IPS DF 19.7 (cell line): ENCODE measurements around the gene PLCH2.

Experiments used
- DNase-seq: peaks from one replicate; pipeline ENCODE4 v3.0.0-alpha.2; 2013; ENCODE audit warnings: low read depth, low spot score

The PLCH2 gene

GRCh38 chr1:2462819-2463218 is 13.3 kb upstream of the PLCH2 start:
- DNase-seq: no peak

DNA sequence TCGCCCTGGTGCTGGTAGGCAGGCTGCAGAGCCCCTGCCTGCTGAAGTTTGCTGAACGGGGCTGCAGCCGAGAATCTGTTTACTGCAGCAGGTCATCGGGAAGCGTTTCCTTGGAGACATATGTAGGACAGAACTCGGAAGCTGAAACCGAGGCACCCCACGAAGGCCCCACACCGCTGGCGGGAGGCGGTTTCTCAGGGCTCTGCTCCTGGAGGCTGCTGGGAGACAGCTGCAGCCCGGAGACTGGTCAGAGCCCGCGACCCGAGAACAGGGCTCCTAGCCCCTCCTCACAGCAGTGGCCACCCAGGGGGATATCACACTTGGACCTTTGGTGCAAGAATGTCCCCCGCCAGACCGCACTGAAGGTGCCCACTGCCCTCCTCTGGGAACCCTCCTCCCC is 12.7 kb upstream of the PLCH2 start:
- DNase-seq: no peak

DNA sequence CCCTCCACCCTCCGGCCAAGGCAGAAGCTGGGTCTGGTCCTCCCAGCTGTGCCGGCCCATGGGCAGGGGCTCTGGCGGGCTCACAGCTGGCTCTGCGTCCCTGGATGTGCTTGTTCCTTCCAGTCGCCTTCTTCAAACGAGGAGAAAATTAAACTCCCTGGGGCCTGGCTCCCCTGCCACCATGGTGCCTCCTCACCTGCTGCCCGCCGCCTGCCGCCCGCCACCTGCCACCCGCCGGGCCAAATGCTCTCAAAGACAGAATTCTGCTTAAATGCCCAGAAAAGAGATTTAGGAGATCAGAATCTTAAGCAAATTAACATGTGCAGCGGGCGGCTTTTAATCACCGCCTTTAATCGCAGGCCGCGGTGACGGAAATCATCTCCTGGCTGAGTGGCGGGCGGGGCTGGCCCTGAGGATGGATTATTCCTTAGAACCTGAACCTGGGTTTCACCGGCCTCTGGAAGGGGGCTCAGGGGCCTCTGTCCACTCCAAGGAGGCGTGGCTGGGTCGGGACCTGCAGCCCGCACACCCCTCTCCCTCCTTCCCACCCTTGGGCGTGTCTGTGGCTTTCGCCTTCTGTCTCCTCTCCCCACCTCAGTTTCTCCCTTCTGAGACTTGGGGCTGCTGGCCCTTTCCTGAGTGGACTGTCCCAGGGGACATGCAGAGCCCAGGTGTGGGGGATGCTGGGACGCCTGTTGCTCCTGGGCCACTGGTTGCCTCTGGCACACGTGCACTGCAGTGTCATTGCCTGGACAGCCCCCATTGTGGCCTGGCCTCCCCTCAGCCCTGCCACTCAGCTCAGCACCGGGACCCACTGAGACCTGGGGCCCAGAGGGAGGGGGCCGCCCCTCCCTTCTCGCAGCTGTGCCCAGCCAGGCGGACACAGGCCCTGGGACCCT is 10.5 kb upstream of the PLCH2 start:
- no peak for DNase-seq

- no peak for DNase-seq
Observed at GRCh38 chr1:2466270-2466665, 9.8 kb upstream of the PLCH2 start.

- no peak for DNase-seq
Observed at GRCh38 chr1:2466958-2467554, 9.0 kb upstream of the PLCH2 start.

DNA sequence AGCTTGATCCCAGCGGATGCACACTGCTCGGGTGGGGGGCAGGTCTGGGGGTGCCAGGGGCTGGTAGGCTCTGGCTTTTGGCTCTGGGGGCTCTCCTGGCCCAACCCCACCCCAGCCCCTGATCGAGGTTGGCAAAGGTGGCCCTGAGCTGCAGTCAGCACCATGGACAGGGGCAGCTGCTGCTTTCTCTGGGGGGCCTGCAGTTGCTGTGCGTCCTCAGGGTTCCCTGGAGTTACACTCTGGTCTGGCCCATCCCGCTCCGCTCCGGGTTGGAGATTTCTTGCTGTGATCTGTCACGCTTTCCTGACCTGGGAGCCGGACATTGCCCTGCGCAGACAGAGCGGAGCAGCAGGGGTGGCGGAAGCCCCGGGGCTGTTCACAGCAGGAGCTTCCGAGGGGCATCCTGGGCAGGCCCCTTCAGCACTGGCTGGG is 8.0 kb upstream of the PLCH2 start:
- DNase-seq: no peak

DNA sequence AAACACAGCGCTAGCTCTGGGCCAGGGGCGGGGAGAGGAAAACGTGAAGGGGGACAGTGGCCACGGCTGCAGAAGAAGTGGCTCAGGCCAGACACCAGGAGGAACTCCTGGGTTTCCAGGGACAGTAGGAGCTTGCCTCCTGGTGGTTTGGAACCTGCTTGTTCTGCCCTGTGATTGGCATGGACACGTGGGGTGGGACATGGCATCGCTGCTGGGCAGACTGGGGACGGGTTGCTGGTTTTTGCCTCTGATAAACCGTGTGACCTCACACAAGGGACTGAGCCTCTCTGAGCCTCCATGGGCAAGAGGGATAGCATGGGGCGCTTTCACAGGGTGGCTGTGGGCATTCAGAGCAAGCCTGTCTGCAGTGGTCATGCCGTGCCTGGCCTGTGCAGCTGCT is 7.5 kb upstream of the PLCH2 start:
- no peak for DNase-seq

DNA sequence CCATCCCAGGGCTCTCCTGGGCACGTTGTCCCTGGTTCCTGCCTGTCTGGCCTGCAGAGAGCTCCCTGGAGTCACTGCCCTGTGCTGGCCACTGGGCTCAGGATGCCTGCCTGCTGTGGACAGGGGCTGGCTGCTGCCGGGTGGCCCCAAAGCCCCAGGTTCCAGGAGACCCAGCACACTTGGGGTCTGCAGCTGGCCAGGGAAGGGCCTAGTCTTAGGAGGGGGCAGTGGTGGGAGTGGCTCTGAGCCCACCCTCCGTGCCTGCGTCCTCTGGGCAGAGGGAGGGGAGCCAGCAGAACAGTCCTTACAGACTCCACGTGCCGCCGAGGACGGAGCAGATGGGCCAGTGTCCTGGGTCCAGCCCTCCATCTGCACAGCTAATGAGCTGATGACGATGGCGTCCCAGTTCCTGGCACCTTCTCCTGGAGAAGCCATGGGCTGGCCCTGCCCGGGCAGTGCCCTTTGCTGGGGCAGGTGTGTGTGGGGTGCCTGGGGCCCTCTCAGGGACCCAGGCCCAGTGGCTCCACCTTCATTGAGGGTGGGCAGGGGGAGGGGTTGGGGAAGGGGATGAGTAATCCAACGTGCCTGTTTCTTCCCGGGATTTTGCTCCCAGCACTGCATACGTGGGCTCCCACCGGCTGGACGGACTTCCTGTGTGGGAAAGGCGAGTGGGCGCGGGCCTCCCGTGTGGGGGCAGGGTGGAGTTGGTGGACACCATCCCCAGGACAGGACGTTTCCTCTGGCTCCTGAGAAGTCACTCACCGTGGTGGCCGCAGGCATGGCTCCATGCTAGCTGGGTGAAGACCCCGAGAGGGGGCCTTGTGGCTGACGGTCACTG is 6.8 kb upstream of the PLCH2 start:
- DNase-seq: no peak

DNA sequence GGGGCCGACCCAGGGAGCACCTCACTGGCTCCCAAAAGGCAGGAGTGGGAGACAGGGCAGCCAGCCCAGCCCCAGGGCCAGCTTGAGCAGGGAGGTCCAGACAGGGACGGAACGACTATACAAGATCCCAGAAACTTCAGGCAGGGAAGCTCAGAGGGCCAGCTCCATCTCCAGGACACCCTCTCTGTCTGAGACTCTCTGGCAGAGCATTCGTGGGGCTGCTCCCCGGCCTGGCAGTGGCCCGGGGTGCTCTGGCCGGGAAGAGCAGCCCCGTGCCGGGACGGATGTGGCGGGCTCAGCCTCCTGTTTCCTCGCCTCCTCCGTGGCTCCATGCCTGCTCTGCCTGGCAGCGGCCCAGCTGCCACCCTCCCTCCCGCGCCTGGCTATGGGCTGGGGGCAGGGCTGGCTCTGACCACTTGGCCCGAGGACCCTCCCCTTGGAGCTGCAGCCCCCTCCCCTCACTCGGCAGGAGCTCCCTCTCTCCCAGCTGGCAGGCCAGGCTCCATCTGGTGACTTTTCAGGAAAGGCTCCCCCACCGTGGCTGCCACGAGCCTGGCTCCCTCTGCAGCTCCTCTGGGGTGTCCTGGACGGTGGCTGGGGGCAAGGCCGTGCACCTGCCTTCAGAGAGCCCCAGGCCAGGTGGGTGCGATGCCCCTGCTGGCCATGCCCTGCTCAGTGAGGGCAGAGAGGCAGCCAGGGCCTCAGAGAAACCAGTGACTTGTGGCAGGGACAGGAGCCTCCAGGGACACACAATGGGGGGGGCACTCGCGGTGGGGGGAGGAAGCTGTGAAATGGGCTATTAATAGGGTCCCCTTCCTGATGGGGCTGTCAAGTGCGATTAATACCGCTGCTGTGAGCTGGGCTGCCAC is 5.6 kb upstream of the PLCH2 start:
- DNase-seq: no peak

- DNase-seq: no peak
Observed at GRCh38 chr1:2471159-2471471, 5.0 kb upstream of the PLCH2 start.

DNA sequence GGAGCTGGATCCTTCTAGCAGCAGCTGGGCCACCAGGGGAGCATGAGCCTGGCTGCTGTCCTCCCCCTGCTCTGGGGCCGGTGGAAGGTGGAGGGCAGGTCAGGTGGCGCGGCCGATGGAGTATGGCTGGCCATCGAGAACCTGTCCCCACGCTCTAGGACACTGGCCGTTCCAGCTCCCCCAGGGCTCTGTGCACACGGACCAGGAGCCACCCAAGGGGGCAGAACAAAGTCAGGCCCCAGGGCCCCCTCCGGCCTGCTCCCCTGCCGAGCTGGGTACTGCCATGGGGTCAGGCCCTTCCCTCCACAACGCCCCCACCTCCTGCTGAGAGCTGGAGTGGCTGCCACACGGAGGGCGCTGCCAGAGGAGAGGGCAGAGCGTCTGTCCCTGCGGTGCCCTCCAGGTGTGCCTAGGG is 4.5 kb upstream of the PLCH2 start:
- no peak for DNase-seq

GRCh38 chr1:2472109-2472508 is 4.0 kb upstream of the PLCH2 start:
- no peak for DNase-seq

GRCh38 chr1:2472561-2473177 is 3.4 kb upstream of the PLCH2 start:
- no peak for DNase-seq

DNA sequence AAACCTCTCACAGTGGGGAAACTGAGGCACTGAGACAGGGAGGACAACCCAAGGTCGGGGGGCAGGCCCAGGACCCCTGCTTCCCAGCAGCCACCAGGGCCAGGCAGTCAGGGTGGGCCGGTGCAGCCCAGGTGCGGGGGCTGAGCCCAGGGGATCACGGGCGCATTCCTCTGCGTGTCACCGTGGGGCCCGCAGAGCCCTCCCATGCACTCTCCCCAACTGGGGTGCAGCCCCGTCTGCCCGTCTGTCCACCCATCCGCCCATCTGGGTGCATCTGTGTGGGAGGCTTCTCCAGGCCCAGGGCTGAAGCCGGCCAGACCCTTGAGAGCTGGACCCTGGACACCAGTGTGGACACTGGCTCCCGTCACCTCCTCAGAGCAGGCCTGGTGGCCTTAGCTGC is 2.9 kb upstream of the PLCH2 start:
- no peak for DNase-seq

GRCh38 chr1:2474104-2474844 is 1.8 kb upstream of the PLCH2 start:
- no peak for DNase-seq

DNA sequence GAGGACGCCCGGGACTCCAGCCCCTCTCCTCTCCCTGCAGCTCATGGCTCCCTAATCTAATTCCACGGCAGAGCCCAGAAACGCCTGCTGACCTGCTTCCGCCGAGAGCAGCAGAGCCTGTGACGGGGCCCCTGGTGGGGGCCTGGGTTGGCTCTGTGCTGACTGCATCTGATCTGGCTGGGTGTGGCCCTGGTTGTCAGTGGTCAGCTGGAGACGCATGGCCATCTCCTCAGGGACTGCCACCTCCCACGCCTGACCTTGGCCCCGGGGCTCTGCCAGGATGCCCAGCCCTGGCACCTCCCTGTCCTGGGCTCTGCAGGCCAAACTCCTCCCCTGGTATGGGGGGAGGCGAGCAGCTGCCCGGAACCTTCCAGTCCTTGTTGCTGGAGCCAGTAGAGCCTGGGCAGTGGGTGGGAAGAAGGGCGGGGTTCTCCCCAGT is 1.1 kb upstream of the PLCH2 start:
- DNase-seq: no peak

DNA sequence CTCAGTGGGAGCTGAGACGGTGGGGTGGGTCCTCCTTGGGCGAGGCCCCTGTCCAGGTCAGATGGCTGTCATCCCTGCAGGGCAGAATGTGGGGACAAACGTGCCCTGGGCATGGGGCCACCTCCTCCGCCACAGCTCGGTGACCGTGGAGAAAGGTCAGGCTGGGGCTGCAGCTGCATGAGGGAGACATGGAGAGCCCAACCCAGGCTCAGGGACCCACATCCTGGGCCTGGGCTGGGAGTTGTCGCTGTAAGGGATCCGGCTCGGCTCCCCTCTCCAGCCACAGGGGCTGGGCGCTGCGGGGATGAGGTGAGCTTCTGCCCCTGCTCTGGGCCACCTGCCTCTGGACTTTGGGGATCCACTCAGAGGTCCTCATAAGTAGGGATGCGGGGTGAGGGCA is 518 bp upstream of the PLCH2 start:
- DNase-seq: no peak

DNA sequence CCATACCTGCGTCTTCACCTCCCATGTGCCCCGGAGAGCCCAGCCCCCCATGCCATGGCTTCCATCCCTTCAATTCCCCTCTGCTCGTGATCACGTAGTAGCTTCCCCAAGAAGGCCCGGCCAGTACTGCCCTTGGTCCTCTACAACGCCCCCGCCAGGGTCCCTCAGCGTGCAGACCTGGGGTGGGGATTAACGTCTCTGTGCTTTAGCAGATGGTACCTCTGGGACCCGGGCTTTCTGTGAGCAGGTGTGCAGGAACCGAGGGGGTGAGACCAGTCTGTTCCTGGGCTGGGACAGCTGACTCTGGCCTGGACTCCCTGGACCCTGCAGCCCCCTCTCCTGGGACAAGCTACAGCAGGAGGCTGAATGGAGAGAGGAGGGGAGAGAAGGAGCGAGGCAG is 1.2 kb downstream of the PLCH2 start:
- no peak for DNase-seq

DNA sequence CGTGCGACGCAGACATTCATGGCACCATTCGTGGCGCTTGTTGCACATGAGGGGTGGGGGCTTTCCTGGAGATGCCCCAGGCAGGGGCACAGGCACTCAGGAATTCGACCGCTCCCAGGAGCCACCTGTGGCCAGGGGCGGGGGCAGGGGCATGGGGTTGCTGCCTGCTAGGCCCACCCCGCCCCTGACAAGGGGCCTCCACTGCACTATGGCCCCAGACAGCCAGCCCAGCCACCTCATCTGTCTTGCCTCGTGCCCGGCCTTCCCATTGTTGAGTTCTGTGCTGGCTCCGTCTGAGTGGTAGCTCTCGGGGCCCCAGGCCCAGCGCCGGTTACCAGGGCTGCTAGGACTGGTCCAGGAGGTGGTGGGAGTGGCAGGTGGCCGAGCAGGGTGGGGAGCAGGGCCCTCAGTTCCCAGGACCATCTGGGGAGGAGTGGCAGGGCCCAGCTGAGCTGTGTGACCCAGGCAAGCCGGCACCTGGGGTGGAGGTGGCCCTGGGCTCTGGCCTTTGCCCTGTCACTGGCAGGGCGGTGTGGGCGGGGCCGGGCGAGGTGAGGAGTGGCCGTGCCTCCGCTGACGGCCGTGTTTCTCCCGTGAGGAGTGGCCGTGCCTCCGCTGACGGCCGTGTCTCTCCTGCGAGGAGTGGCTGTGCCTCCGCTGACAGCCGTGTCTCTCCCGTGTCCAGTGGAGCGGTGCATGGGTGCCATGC is 1.9 kb downstream of the PLCH2 start:
- no peak for DNase-seq

DNA sequence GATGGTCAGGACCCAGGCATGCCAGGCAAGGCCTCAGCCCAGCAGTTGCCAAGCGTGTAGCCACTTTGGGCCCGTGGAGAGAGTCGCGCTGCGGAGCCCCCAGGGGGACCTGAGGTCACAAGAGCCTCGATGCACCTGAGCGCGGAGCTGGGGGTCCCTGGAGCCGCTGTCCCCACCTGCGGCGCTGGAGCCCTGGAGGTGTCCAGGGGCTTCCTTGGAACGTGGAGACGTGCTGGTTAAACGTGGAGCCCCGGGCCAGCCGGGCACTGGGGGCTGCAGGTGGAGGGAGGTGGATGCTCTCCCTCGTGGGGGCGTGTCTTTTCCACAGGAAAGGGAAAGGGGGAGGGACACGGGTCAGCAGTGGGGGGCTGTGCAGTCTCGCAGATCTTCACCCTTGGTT is 3.1 kb downstream of the PLCH2 start:
- no peak for DNase-seq
